AG10803 (cell line): ENCODE data around the gene HS3ST3A1.

Experiments
- DNase-seq: peaks from one replicate; pipeline ENCODE4 v3.0.0; 2010; ENCODE audit warnings: low read depth
- H3K4me3 ChIP-seq: 2 replicates; pipeline ENCODE4 v1.5.1; 2011; ENCODE audit warnings: mild to moderate bottlenecking, low read length, control low read depth
- CTCF ChIP-seq: conservative IDR thresholded peaks from 2 replicates; pipeline ENCODE4 v1.5.1; 2011; ENCODE audit warnings: mild to moderate bottlenecking, low read length, control low read depth, inconsistent platforms

HS3ST3A1 gene

GRCh38 chr17:13593757-13594156 is 8.0 kb downstream of the HS3ST3A1 start:
- no peak for TF ChIP-seq CTCF
- peak; percentile 73 for DNase-seq
- H3K4me3 ChIP-seq: peak overlapping the region; percentile 10; the same call in 1 of the 2 replicates

- DNase-seq: no peak
- no peak for TF ChIP-seq CTCF
Measured at GRCh38 chr17:13593021-13593751, 8.5 kb downstream of the HS3ST3A1 start.

GRCh38 chr17:13592427-13592826 is 9.3 kb downstream of the HS3ST3A1 start:
- TF ChIP-seq CTCF: no peak
- no peak overlapping the region for H3K4me3 ChIP-seq
- no peak for DNase-seq

More at GRCh38 chr17:13593021-13593751, 8.5 kb downstream of the HS3ST3A1 start:
- no peak overlapping the region for H3K4me3 ChIP-seq

GRCh38 chr17:13590441-13590840 is 11.3 kb downstream of the HS3ST3A1 start:
- DNase-seq: no peak

GRCh38 chr17:13589658-13590057 is 12.1 kb downstream of the HS3ST3A1 start:
- no peak overlapping the region for H3K4me3 ChIP-seq
- no peak for TF ChIP-seq CTCF
- DNase-seq: no peak

More at GRCh38 chr17:13590441-13590840, 11.3 kb downstream of the HS3ST3A1 start:
- TF ChIP-seq CTCF: no peak
- no peak overlapping the region for H3K4me3 ChIP-seq

- TF ChIP-seq CTCF: no peak
- DNase-seq: peak; percentile 87
- H3K4me3 ChIP-seq: no peak overlapping the region
Measured at GRCh38 chr17:13587487-13588338, 14.0 kb downstream of the HS3ST3A1 start.
